HAP-1 (cell line): Measurements from ENCODE around the gene TNFSF15.

Experiments used
- DNase-seq, 2 experiments: peaks; one replicate each; pipeline ENCODE4 v3.0.0-alpha.2; 2016 to 2020; ENCODE audit warnings: low spot score in 2 of 2
- H3K27me3 ChIP-seq: fragments of 250-450 bp; sonication (Bioruptor Pico); 2 replicates; pipeline ENCODE4 v1.5.1; 2020; ENCODE audit warnings: low read depth, mild to moderate bottlenecking, moderate library complexity
- H3K36me3 ChIP-seq: fragments of 250-450 bp; sonication (Bioruptor Pico); replicated peaks from 2 replicates; pipeline ENCODE4 v1.5.1; 2020; ENCODE audit warnings: mild to moderate bottlenecking
- H3K4me1 ChIP-seq: fragments of 250-450 bp; sonication (Bioruptor Pico); 2 replicates; pipeline ENCODE4 v1.5.1; 2020; ENCODE audit warnings: mild to moderate bottlenecking
- H3K4me3 ChIP-seq: fragments of 250-450 bp; sonication (Bioruptor Pico); 2 replicates; pipeline ENCODE4 v1.5.1; 2020; ENCODE audit warnings: mild to moderate bottlenecking, moderate library complexity
- H3K9me3 ChIP-seq: fragments of 250-450 bp; sonication (Bioruptor Pico); 2 replicates; pipeline ENCODE4 v1.5.1; 2020; ENCODE audit warnings: mild to moderate bottlenecking, moderate library complexity
- in situ Hi-C: fragments of 300-500 bp; cut with MboI; formaldehyde crosslinking; loops from 3 replicates; pipeline ENCODE4 v1.14.3; 2020; ENCODE audit warnings: low sequenced_read_pairs, inconsistent platforms, mixed read lengths

The TNFSF15 gene

DNA sequence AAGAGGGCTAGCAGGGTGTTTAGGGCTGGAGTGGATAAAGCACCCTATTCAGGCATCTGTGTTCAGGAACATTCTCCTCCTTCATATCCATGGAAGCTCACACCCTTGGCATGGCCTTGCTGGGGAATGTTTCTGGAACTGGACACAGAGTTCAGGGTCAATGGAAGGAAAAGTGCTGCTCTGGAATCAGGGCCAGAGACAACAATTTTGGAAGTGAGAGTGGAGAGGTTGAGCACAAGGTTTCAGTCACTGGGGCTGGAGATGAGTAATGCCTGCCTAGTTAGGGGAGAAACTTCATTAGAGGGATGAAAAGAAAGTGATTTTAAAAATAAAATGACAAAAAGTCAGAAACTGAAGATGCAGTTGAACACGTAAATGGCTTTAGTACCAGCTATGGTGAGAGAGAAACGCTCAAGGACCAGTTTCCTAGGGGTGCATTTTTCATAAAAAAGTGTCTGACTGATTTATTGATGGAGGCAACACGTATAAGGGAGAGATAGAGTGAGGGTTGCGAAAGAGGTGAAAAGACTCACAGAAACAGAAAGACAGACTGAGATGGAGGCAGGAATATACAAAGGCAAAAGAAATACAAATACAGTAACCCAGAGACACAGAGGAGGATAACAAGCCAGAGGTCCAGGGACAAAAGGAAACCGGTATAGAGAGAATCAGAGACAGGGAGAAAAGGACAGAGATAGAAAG, 8.0 kb upstream of the TNFSF15 start:
- no peaks in the 10 kb centered on the region for H3K9me3 ChIP-seq
- DNase-seq: no peak
- in situ Hi-C loops: no loop called here

DNA sequence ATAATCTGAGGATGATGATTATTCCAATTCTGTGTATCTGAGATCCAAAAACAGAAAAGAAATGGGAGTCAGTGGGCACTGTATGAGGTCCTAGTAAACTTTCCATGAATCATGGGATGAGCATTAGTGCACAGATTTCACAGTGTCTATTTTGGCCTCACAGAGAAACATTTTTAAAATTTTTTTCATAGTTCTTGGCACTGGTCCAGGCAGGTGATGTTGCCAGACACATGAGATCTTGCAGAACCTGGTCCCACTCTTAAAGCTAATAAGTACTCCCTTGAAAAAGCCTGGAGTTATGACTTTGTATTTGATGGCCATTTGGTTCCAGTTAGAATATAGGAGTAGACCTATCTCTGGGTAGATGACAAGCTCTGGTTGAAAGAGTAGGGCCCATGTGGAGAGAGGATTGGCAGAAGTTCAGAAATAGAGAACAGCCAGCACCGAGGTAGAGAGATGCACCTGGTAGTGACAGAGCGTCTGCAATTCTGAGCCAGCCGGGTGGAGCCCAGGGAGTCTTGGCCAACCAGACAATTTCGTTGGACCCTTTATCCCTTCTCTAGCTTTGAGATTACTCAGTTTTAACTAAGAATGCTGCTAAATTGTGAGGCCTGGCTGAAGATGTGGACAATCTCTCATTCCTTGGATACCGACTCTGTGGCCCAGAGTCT, 6.3 kb upstream of the TNFSF15 start:
- no peaks in the 10 kb centered on the region for H3K9me3 ChIP-seq
- DNase-seq: no peak
- no peaks in the 10 kb centered on the region for H3K36me3 ChIP-seq
- in situ Hi-C loops: no loop called here
- no peaks in the 10 kb centered on the region for H3K4me1 ChIP-seq
- H3K27me3 ChIP-seq: no peaks in the 10 kb centered on the region
- no peak overlapping the region for H3K4me3 ChIP-seq

More for the DNA sequence above, 8.0 kb upstream of the TNFSF15 start:
- no peak overlapping the region for H3K4me3 ChIP-seq
- no peaks in the 10 kb centered on the region for H3K27me3 ChIP-seq
- H3K36me3 ChIP-seq: no peaks in the 10 kb centered on the region
- H3K4me1 ChIP-seq: no peaks in the 10 kb centered on the region

DNA sequence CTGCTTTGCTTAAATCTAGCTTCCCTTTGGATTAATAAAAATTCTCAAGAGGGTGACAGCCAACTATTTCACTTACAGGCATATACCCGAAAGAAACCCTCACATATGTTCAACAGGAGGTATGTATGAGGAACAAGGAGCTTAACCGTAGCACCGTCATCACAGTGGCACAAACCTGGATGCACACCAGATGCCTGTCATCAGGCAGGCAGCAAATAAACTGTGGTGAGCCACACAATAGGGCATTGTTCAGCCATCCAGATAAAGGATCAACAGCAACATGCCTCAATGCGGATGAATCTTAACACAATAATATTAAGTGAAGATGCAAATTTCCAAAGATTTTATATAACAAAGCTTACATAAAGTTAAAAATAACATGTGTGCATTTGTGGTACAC, 5.5 kb upstream of the TNFSF15 start:
- no peaks in the 10 kb centered on the region for H3K9me3 ChIP-seq
- in situ Hi-C loops: no loop called here
- no peak overlapping the region for H3K4me3 ChIP-seq
- H3K27me3 ChIP-seq: no peaks in the 10 kb centered on the region
- no peaks in the 10 kb centered on the region for H3K36me3 ChIP-seq
- no peaks in the 10 kb centered on the region for H3K4me1 ChIP-seq
- no peak for DNase-seq

DNA sequence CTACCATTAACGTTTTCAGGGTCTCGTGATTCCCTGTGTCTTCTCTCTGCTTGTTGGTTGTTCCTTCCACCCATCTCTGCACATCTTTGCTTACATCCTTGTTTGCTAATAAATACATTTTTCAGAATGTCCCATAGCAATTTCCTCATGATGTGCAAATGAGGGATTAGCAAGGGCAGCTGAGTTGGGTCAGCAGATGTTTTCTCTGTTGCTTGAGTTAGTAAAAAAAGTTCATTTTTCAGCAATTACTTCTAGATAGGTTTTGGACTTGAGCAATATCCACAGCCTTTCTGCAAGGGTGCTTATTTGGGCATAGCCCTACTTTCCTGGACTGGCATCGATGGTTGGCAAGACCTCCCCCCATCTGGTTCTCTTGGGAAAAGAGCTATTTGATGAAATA, 4.8 kb upstream of the TNFSF15 start:
- Histone ChIP-seq H3K36me3 (no peaks in the 10 kb centered on the region), H3K27me3 (no peaks in the 10 kb centered on the region), H3K4me1 (no peaks in the 10 kb centered on the region), H3K4me3 (no peak overlapping the region), H3K9me3 (no peaks in the 10 kb centered on the region)
- in situ Hi-C loops: no loop called here
- DNase-seq: no peak

DNA sequence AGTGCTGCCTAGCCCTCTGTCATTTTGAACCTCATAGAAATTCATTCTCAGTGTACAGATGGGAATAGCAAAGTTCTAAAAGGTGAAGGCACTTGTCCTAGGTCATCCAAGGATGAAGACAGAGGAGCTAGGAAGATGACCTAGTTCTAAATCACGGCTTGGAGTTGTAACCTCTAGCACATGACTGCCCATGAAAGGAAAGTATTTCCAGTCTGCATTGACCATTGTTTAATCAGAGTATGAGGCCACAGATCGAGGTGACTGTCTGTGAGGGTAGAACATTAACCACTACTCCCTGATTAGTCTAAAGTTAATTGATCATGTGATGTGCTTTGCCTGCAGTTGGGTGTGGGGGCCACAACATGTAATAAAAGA, 674 bp upstream of the TNFSF15 start:
- DNase-seq: no peak
- H3K9me3 ChIP-seq: no peaks in the 10 kb centered on the region
- H3K4me3 ChIP-seq: no peak overlapping the region
- H3K27me3 ChIP-seq: no peaks in the 10 kb centered on the region
- in situ Hi-C loops: no loop called here
- H3K36me3 ChIP-seq: no peaks in the 10 kb centered on the region
- no peaks in the 10 kb centered on the region; the same call in 1 of the 2 replicates for H3K4me1 ChIP-seq

DNA sequence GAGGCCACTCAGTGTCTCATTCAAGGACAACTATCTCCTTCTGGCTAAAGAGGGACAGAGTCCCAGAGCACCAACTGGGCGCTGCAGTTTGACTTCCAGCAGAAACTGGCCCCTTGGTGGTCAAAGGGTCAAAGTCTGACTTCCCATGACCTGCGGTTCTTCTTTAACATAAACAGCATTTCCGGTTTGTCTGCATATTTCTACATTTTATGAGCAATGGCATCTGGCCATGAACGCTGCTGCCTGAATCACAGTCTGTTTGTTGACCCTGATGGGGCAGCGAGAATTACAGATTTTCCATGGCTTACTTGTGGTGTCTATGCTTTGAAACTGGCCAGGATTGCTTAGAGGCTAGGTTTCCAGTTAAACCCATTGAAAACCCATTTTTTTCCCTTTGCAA, 1.3 kb downstream of the TNFSF15 start:
- no peaks in the 10 kb centered on the region for H3K27me3 ChIP-seq
- H3K4me1 ChIP-seq: no peaks in the 10 kb centered on the region; the same call in 1 of the 2 replicates
- no peak overlapping the region for H3K4me3 ChIP-seq
- in situ Hi-C loops: no loop called here
- H3K36me3 ChIP-seq: no peaks in the 10 kb centered on the region
- H3K9me3 ChIP-seq: no peaks in the 10 kb centered on the region
- no peak for DNase-seq

DNA sequence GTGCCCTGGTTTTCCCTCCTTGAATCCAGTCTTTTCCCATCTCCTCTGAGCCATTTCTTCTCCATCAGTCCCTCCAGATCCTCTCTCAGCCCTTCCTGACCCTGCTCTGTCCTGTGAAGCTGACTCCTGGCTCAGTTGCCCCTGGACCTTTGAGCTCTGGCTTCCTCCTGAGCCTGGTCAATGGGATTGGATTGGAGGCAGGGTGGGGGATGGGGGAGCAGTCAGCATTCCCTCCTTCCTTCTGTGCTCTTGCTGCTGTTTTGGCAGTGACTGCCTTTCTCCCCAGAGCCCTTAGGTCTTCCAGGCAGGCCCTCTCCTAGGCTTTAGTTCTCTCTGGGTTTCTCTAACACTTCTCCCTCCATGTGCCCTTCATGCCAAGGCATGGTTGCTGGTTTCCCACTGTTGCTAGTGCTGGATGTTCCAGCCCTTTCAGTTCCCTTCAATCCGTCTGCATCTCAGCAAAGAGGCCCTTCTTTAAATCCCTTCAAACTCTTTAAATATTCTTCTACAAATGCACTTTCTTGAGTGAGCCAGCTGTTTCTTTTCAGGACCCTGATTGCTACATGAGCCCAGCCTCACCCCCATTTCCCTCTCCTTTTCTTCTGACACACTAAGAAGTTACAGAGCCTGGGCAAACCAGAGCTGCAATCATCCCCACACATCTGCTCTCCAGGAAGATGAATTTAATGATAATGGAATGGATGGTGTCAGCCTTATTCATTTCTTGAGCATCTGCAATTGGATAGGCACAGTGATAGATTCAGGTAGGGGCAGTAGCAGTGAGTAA, 2.2 kb downstream of the TNFSF15 start:
- no peaks in the 10 kb centered on the region for H3K27me3 ChIP-seq
- DNase-seq: no peak
- in situ Hi-C loops: no loop called here
- H3K9me3 ChIP-seq: no peaks in the 10 kb centered on the region
- no peak overlapping the region for H3K4me3 ChIP-seq
- H3K4me1 ChIP-seq: no peaks in the 10 kb centered on the region; the same call in 1 of the 2 replicates
- H3K36me3 ChIP-seq: no peaks in the 10 kb centered on the region

DNA sequence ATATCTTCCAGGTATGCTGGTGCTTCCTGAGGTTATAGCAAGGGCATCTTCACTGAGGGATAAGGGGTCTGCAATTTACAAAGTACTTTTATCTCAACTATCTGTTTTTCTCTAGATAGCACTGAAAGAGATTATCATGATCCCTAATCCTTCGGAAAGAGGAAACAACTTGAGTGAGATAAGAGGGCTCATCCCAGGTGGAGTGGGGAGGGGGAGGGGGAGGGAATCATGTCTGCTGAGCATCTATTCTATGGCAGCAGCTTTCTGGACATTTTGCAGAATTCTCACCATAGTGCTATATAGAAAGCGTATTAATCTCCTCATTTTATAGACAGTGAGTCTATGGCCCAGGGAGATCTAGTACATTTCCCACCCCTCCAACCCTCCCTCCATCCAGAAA, 5.9 kb downstream of the TNFSF15 start:
- Histone ChIP-seq H3K9me3 (no peaks in the 10 kb centered on the region), H3K4me3 (no peak overlapping the region), H3K27me3 (no peaks in the 10 kb centered on the region), H3K4me1 (no peaks in the 10 kb centered on the region), H3K36me3 (no peaks in the 10 kb centered on the region)
- DNase-seq: no peak
- in situ Hi-C loops: no loop called here

DNA sequence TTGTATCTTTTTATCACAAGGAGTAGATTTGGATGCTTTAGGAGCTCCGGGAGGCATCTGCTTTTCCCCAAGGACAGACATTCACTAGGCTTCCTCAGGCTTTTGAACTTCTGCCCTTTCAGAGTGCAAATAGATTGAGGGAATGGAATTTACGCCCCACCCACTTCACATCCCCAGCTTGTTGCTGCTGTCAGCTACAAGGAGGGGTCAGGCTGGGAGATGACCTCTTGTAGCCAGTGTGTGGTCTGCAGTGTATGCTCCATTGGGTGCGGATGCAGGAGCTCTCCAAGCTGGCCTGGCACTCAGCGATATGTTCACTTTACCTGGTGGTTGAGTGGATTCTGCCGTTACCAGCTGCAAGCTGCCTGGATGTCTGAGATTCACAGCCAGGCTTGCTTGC, 6.4 kb downstream of the TNFSF15 start:
- H3K9me3 ChIP-seq: no peaks in the 10 kb centered on the region
- in situ Hi-C loops: no loop called here
- H3K4me3 ChIP-seq: no peak overlapping the region
- DNase-seq: no peak
- no peaks in the 10 kb centered on the region for H3K36me3 ChIP-seq
- H3K4me1 ChIP-seq: no peaks in the 10 kb centered on the region
- no peaks in the 10 kb centered on the region for H3K27me3 ChIP-seq

DNA sequence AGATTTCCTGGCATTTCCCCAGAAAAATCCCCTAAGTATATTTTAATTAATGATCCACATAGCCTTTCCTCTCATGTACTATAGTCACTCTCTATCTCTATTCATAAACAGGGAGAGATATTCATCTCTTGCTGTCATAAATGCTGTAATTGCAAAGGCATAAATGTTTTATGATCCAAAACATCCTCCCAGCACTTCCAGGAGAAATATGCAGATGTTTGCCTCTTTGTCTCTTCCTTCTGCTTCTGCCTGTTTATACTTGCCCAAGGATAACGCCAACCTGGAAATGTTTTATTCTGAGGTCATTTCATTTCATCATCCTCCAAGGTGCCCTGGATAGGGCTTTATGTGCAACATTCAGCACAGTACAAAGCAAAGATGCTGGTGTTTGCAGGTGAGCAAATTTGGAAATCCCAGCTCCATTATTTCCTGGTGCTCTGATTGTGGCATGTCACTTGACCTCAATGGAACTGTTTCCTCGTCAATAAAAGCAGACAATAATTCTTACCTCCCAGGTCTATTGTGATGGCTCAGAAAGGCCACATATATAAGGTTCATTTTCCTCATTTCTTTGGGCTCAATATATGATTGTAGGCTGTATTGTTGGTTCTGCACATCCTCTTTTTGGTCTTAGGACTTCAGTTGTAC, 6.9 kb downstream of the TNFSF15 start:
- no peaks in the 10 kb centered on the region for H3K36me3 ChIP-seq
- DNase-seq: no peak
- no peaks in the 10 kb centered on the region for H3K27me3 ChIP-seq
- in situ Hi-C loops: no loop called here
- H3K4me1 ChIP-seq: no peaks in the 10 kb centered on the region
- H3K9me3 ChIP-seq: no peaks in the 10 kb centered on the region
- no peak overlapping the region for H3K4me3 ChIP-seq

DNA sequence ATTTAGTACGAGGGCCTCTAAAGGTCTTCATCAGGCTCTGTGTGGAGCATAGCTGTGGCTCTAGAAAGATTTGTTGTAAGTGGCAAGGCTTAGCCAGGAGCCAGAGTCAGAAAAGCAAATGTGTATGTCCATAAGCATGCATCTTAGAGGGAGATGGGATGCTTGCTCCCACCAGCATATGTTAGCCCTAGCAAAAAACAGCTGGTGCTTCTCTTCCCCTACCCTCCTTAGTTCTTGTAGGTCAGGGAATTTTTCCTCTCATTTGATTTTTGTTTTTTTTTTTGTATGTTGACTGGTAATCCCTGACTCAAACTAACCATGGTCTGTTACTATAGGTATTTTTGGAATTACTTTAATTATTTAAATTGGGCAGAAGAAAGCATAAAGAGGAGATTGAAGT, 7.7 kb downstream of the TNFSF15 start:
- no peaks in the 10 kb centered on the region for H3K9me3 ChIP-seq
- no peaks in the 10 kb centered on the region for H3K27me3 ChIP-seq
- no peaks in the 10 kb centered on the region for H3K4me1 ChIP-seq
- in situ Hi-C loops: no loop called here
- DNase-seq: no peak
- H3K4me3 ChIP-seq: no peak overlapping the region
- H3K36me3 ChIP-seq: no peaks in the 10 kb centered on the region

DNA sequence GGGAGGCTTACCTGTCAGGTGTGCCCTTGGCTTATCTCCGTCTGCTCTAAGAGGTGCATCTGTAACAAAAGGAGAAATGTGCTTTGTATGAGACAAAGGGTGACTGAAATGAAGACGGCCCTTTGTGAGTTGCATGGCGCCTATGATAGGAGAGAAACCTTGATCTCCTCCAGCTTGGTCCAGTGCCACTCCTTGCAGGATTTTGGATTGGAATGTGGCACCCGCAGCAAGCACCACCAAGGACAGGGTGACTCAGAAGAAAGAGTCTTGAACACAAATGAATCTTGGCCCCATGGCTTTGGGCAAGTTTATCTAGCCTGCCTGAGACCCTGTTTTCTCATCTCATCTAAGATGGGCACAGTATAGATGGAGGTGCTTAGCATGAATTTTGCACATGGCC, 13.4 kb downstream of the TNFSF15 start:
- Histone ChIP-seq H3K4me3 (no peak overlapping the region), H3K9me3 (no peaks in the 10 kb centered on the region), H3K27me3 (no peaks in the 10 kb centered on the region), H3K36me3 (no peaks in the 10 kb centered on the region), H3K4me1 (no peaks in the 10 kb centered on the region)
- no peak for DNase-seq
- in situ Hi-C loops: no loop called here

DNA sequence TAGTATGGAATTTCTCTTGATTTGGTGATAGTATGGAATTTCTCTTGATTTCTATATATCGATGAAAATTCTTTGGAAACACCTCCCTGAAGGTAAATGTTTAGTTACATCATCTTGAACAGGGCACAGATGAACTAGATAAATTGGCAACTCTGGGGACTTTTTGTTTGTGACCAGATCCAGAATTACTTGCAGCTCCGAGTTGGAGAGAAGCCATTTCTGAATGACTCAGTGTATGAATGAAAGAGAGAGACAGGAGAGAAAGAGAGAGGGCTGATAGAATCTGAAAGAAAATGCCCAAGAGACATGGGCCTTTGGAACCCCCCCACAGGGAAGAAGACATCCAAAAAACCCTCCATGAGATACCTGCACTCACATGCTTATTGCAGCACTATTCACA, 14.1 kb downstream of the TNFSF15 start:
- no peak for DNase-seq
- in situ Hi-C loops: no loop called here
- Histone ChIP-seq H3K4me3 (no peak overlapping the region), H3K9me3 (no peaks in the 10 kb centered on the region), H3K4me1 (no peaks in the 10 kb centered on the region), H3K27me3 (no peaks in the 10 kb centered on the region), H3K36me3 (no peaks in the 10 kb centered on the region)

DNA sequence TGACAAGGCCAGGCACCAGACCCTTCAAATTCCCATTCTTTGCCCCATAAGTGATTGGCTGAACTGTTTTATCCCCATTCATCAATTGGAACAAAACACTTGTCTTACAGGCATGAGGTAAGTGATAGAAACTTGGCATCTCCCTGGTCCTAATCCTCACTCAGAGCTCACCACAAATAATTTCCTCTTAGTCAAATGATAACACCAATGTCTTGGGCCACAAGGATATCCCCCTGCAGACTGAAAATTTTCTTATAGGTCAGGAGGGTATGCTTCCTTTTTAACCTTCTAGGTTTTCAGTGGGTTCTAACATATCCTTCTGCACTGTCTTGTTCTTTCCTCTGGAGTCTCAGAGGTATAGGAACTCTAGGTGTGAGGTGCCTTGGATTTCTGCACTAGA, 14.5 kb downstream of the TNFSF15 start:
- no peaks in the 10 kb centered on the region for H3K9me3 ChIP-seq
- in situ Hi-C loops: no loop called here
- DNase-seq: no peak
- H3K36me3 ChIP-seq: no peaks in the 10 kb centered on the region
- H3K4me1 ChIP-seq: no peaks in the 10 kb centered on the region
- H3K4me3 ChIP-seq: no peak overlapping the region
- no peaks in the 10 kb centered on the region for H3K27me3 ChIP-seq
